ENCODE results near the gene ADAMTSL5. TPM values are rescaled to one million over a fixed set of nuclear protein-coding genes. Genes with fewer than 3 reads are reported as not detected.
A peak's percentile ranks its signal among the peaks of the same experiment; 100 is the strongest.

ADAMTSL5 gene
- total and polyA plus RNA-seq, 2 of the 13 experiments (the other 11 are each of a cell fraction or from before 2014, with no cell fraction given), result 0.60 to 2.7 TPM

GRCh38 chr19:1509602-1510441 lies 3.0 kb downstream of the ADAMTSL5 start:
- Histone ChIP-seq H3K9me3 (ENCODE audit: low read length) (no peaks in the 10 kb centered on the region), H3K27ac (ENCODE audit: extremely low read length, insufficient read depth, low read length) (no peak overlapping the region), H3K9ac (ENCODE audit: insufficient read depth, low read depth, low read length) (no peak overlapping the region), H3K79me2 (ENCODE audit: insufficient read depth, low read length) (no peaks in the 10 kb centered on the region), H3K27me3 (ENCODE audit: control insufficient read depth in 1 of 2, insufficient read depth in 2 of 2, low read length in 2 of 2) (peaks cover 0 to 5% of the 10 kb centered on the region in 2 experiments; a peak in 2 of 5 replicates), H3K36me3 (replicated peaks in 1 of 2; ENCODE audit: control insufficient read depth in 1 of 2, insufficient read depth in 2 of 2, low read length in 2 of 2) (no peaks in the 10 kb centered on the region), H3K4me3 (replicated peaks in 1 of 3; ENCODE audit: insufficient read depth in 1 of 3, low read depth in 2 of 3, low read length in 3 of 3) (no peak overlapping the region), H2AFZ (ENCODE audit: low read length) (no peak overlapping the region), H4K20me1 (ENCODE audit: insufficient read depth, low read length) (no peaks in the 10 kb centered on the region), H3K4me1 (ENCODE audit: insufficient read depth, low read length) (peaks cover 34% of the 10 kb centered on the region), H3K4me2 (ENCODE audit: low read depth, low read length) (peak overlapping the region; percentile 15; the same call in 1 of the 2 replicates)
- in situ Hi-C loops (cut with HindIII; ENCODE audit: extremely low pct_ligation_motif_present, low pct_unique_long_range_greater_than_20kb) (loop anchor here (5.0 kb wide), 1 partner anchor 53 kb away; no protein-coding TSS in a partner anchor), intact Hi-C loops (cut with micrococcal nuclease; ENCODE audit: unreplicated experiment) (no loop called here)
- no TSS peak for BruUV-seq (replicated peaks)
- WGBS (ENCODE audit: low lambda C conversion rate), result 43% methylated on average over 7 of the region's 11 CpGs
- FAIRE-seq (no peak), ATAC-seq (no peak), DNase-seq (ENCODE audit: low spot score) (no peak)
- CTCF ChIA-PET (ENCODE audit: low intra/inter-chr PET ratio, low total read pairs), result no interaction called here
- TF ChIP-seq SMC3 (IDR thresholded peaks at IDR 0.05; ENCODE audit: low read length), result no peak
- no peak for TF ChIP-seq ZNF605 (CRISPR knock-in tag; IDR thresholded peaks at IDR 0.05)
- peak; percentile 85 for TF ChIP-seq HNRNPK (IDR thresholded peaks at IDR 0.05; ENCODE audit: low read depth, low read length, poor library complexity, severe bottlenecking)
- no peak for TF ChIP-seq RBM39 (IDR thresholded peaks at IDR 0.05; ENCODE audit: low read depth, low read length, poor library complexity, severe bottlenecking)
- peak; percentile 85 for TF ChIP-seq HNRNPL (IDR thresholded peaks at IDR 0.05; ENCODE audit: low read depth, low read length)
- peak; percentile 77; the same call in 1 of the 2 replicates for TF ChIP-seq ZBTB33 (CRISPR knock-in tag; IDR thresholded peaks at IDR 0.05)
- no peak for TF ChIP-seq TOPORS (CRISPR knock-in tag; IDR thresholded peaks at IDR 0.05)
- no peak for TF ChIP-seq ZNF496 (CRISPR knock-in tag; IDR thresholded peaks at IDR 0.05; ENCODE audit: insufficient replicate concordance)
- POLR2A ChIA-PET, result interaction anchor here (1.0 to 2.1 kb wide), 2 partner anchors 17 to 19 kb away, joined by 3 to 8 read pairs; partner anchors contain the start of gene REEP6

Measured in HepG2 (cell line).